ENCODE results near the gene ASTN2.

- TF ChIP-seq CTCF (conservative IDR thresholded peaks at IDR 0.05 in 1 of 2, IDR thresholded peaks at IDR 0.05 in 1 of 2; ENCODE audit: extremely low read depth in 1 of 2, insufficient read depth in 1 of 2, low read depth in 1 of 2, low read length in 2 of 2) (no peak), EZH2 (IDR thresholded peaks at IDR 0.05; ENCODE audit: borderline replicate concordance, low read length) (no peak)
Observed at GRCh38 chr9:116809656-116810055, 605.2 kb downstream of the ASTN2 start.
